ENCODE measurements around the gene UBE2S. TPM values are rescaled to one million over a fixed set of nuclear protein-coding genes. Genes with fewer than 3 reads are reported as not detected.

The UBE2S gene
- total RNA-seq, 1 experiment from 2014 or later, result 587 TPM

DNA sequence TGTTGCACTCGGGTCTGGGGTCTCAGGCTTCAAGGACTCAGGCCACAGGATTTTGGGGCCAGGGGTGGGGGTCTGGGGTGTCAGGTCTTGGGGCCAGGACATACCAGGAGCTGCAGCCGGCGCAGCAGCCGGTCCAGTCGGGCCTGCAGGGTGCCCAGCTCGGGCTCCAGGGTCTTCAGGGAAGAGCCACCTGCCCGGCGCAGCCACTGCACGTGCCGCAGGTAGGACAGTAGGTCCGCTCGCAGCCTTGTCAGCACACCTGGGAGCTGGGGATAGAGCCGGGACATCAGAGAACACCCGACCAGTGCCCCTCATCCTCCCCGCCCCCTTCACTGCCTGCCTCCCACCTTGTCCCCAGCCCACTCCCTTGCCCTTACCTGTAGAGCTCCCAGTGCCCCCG is 39.5 kb downstream of the UBE2S start:
- Histone ChIP-seq H3K27me3 (replicated peaks; ENCODE audit: insufficient read depth, low read depth, low read length, poor library complexity) (peaks cover 15% of the 10 kb centered on the region), H3K4me1 (ENCODE audit: insufficient read depth, low read length, poor library complexity, severe bottlenecking) (no peaks in the 10 kb centered on the region), H3K36me3 (ENCODE audit: insufficient read depth, low read length, poor library complexity, severe bottlenecking) (no peaks in the 10 kb centered on the region), H3K9me3 (ENCODE audit: low read depth, low read length, poor library complexity, severe bottlenecking) (no peaks in the 10 kb centered on the region), H3K27ac (ENCODE audit: low read depth, low read length, poor library complexity, severe bottlenecking) (no peak overlapping the region), H3K4me3 (ENCODE audit: low read depth, low read length, poor library complexity, severe bottlenecking) (no peak overlapping the region)
- CTCF ChIA-PET, result interaction anchor here (0.7 kb wide), 1 partner anchor 209 kb away, joined by 4 read pairs; no protein-coding TSS in a partner anchor
- TF ChIP-seq EZH2 (IDR thresholded peaks at IDR 0.05; ENCODE audit: borderline replicate concordance, low read depth, low read length, poor library complexity, severe bottlenecking), result no peak
- TF ChIP-seq, protein P1, sequence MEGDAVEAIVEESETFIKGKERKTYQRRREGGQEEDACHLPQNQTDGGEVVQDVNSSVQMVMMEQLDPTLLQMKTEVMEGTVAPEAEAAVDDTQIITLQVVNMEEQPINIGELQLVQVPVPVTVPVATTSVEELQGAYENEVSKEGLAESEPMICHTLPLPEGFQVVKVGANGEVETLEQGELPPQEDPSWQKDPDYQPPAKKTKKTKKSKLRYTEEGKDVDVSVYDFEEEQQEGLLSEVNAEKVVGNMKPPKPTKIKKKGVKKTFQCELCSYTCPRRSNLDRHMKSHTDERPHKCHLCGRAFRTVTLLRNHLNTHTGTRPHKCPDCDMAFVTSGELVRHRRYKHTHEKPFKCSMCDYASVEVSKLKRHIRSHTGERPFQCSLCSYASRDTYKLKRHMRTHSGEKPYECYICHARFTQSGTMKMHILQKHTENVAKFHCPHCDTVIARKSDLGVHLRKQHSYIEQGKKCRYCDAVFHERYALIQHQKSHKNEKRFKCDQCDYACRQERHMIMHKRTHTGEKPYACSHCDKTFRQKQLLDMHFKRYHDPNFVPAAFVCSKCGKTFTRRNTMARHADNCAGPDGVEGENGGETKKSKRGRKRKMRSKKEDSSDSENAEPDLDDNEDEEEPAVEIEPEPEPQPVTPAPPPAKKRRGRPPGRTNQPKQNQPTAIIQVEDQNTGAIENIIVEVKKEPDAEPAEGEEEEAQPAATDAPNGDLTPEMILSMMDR (conservative IDR thresholded peaks at IDR 0.05; ENCODE audit: low read depth, low read length), result no peak
- no TSS peak for BruUV-seq (replicated peaks)
- intact Hi-C loops (cut with micrococcal nuclease; ENCODE audit: unreplicated experiment), result no loop called here
- POLR2A ChIA-PET (ENCODE audit: low non-redundant PET), result no interaction called here
- no peak for DNase-seq (ENCODE audit: low spot score)

DNA sequence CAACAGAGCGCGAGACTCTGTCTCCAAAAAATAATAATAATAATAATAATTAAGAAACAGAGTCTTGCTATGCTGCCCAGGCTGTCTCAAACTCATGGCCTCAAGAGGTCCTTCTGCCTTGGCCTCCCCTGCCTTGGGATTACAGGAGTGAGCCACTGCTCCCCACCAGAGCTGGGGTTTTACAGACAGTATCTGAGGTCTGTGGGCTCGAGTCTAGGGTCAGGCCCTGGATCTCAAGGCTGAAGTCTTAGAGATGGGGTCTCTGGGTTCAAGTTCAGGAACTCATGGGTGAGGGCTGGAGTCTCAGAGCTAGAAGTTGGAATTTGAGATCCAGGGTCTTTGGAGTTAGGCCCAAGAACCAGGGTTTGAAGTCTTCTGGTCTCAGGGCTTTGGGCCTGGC is 40.8 kb downstream of the UBE2S start:
- intact Hi-C loops (cut with micrococcal nuclease; ENCODE audit: unreplicated experiment), result no loop called here
- Histone ChIP-seq H3K4me1 (ENCODE audit: insufficient read depth, low read length, poor library complexity, severe bottlenecking) (no peaks in the 10 kb centered on the region), H3K27me3 (replicated peaks; ENCODE audit: insufficient read depth, low read depth, low read length, poor library complexity) (peaks cover 15% of the 10 kb centered on the region), H3K4me3 (ENCODE audit: low read depth, low read length, poor library complexity, severe bottlenecking) (no peak overlapping the region), H3K27ac (ENCODE audit: low read depth, low read length, poor library complexity, severe bottlenecking) (no peak overlapping the region), H3K9me3 (ENCODE audit: low read depth, low read length, poor library complexity, severe bottlenecking) (no peaks in the 10 kb centered on the region), H3K36me3 (ENCODE audit: insufficient read depth, low read length, poor library complexity, severe bottlenecking) (no peaks in the 10 kb centered on the region)
- CTCF ChIA-PET, result no interaction called here
- TF ChIP-seq, protein P1 (conservative IDR thresholded peaks at IDR 0.05; ENCODE audit: low read depth, low read length), result no peak
- TF ChIP-seq EZH2 (IDR thresholded peaks at IDR 0.05; ENCODE audit: borderline replicate concordance, low read depth, low read length, poor library complexity, severe bottlenecking), result no peak
- DNase-seq (ENCODE audit: low spot score), result no peak
- no TSS peak for BruUV-seq (replicated peaks)
- POLR2A ChIA-PET (ENCODE audit: low non-redundant PET), result interaction anchor here (0.6 kb wide), 1 partner anchor 249 kb away, joined by 5 read pairs; no protein-coding TSS in a partner anchor

DNA sequence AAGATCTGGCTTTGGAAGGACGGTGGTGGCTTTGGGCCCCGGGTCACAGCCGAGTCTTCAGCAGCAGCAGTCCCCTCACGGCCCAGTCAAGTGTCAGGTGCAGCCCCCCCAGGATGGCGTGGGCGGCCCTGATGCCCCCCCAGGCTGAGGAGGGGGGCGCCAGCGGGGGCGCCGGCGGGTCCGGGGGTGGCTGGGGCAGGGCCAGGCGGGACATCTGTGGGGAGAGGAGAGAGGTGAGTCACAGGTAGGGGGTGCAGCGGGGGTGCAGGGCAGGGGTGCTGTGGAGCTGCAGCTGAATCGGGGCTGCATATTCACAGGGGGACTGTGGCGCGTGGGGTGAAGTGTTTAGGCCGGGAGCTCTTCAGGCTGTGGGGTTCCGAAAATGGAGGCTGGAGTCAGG is 41.6 kb downstream of the UBE2S start:
- TF ChIP-seq, protein P1 (conservative IDR thresholded peaks at IDR 0.05; ENCODE audit: low read depth, low read length), result no peak
- TF ChIP-seq EZH2 (IDR thresholded peaks at IDR 0.05; ENCODE audit: borderline replicate concordance, low read depth, low read length, poor library complexity, severe bottlenecking), result no peak
- no peaks in the 10 kb centered on the region for H3K4me1 ChIP-seq (ENCODE audit: insufficient read depth, low read length, poor library complexity, severe bottlenecking)
- ChIA-PET POLR2A (ENCODE audit: low non-redundant PET) (no interaction called here), CTCF (no interaction called here)
- intact Hi-C loops (cut with micrococcal nuclease; ENCODE audit: unreplicated experiment), result no loop called here
- no TSS peak for BruUV-seq (replicated peaks)
- H3K36me3 ChIP-seq (ENCODE audit: insufficient read depth, low read length, poor library complexity, severe bottlenecking), result no peaks in the 10 kb centered on the region
- H3K27me3 ChIP-seq (replicated peaks; ENCODE audit: insufficient read depth, low read depth, low read length, poor library complexity), result peaks cover 12% of the 10 kb centered on the region
- DNase-seq (ENCODE audit: low spot score), result no peak
- H3K27ac ChIP-seq (ENCODE audit: low read depth, low read length, poor library complexity, severe bottlenecking), result no peak overlapping the region
- no peaks in the 10 kb centered on the region for H3K9me3 ChIP-seq (ENCODE audit: low read depth, low read length, poor library complexity, severe bottlenecking)
- no peak overlapping the region for H3K4me3 ChIP-seq (ENCODE audit: low read depth, low read length, poor library complexity, severe bottlenecking)

Measured in A673 (cell line).